ENCODE results near the gene SEC31A.
"Not testable (repeated sequence)": the region's sequence is repeated elsewhere in the genome, so short reads cannot be mapped to it uniquely, and the experiment has no call there.

SEC31A gene

GRCh38 chr4:82833696-82834313 is 57.1 kb downstream of the SEC31A start:
- no peak for DNase-seq (ENCODE audit: low read depth, low spot score)

GRCh38 chr4:82833060-82833459 is 57.9 kb downstream of the SEC31A start:
- DNase-seq (ENCODE audit: low read depth, low spot score) = not testable (repeated sequence)

GRCh38 chr4:82825425-82825824 is 65.5 kb downstream of the SEC31A start:
- DNase-seq (ENCODE audit: low read depth, low spot score) = no peak

- no peak for DNase-seq (ENCODE audit: low read depth, low spot score)
Observed at GRCh38 chr4:82823062-82823461, 67.9 kb downstream of the SEC31A start.

- no peak for DNase-seq (ENCODE audit: low read depth, low spot score)
Observed at GRCh38 chr4:82820689-82821088, 70.3 kb downstream of the SEC31A start.

GRCh38 chr4:82818664-82819662 is 72.0 kb downstream of the SEC31A start:
- no peak for DNase-seq (ENCODE audit: low read depth, low spot score)

GRCh38 chr4:82816874-82817273 is 74.1 kb downstream of the SEC31A start:
- DNase-seq (ENCODE audit: low read depth, low spot score) = not testable (repeated sequence)

- no peak for DNase-seq (ENCODE audit: low read depth, low spot score)
Observed at GRCh38 chr4:82814034-82814433, 76.9 kb downstream of the SEC31A start.

GRCh38 chr4:82811838-82812341 is 79.1 kb downstream of the SEC31A start:
- DNase-seq (ENCODE audit: low read depth, low spot score) = no peak

- no peak for DNase-seq (ENCODE audit: low read depth, low spot score)
Observed at GRCh38 chr4:82811392-82811791, 79.6 kb downstream of the SEC31A start.

GRCh38 chr4:82810176-82810575 is 80.8 kb downstream of the SEC31A start:
- no peak for DNase-seq (ENCODE audit: low read depth, low spot score)

- DNase-seq (ENCODE audit: low read depth, low spot score) = no peak
Observed at GRCh38 chr4:82809619-82810018, 81.3 kb downstream of the SEC31A start.

- DNase-seq (ENCODE audit: low read depth, low spot score) = no peak
Observed at GRCh38 chr4:82803746-82804145, 87.2 kb downstream of the SEC31A start.

GRCh38 chr4:82802911-82803310 is 88.0 kb downstream of the SEC31A start:
- DNase-seq (ENCODE audit: low read depth, low spot score) = no peak

GRCh38 chr4:82801910-82802521 is 88.9 kb downstream of the SEC31A start:
- DNase-seq (ENCODE audit: low read depth, low spot score) = no peak

GRCh38 chr4:82799006-82799881 is 91.7 kb downstream of the SEC31A start:
- DNase-seq (ENCODE audit: low read depth, low spot score) = no peak

GRCh38 chr4:82798168-82799005 is 92.6 kb downstream of the SEC31A start, which contains the start of gene SCD5:
Gene SCD5 (minus strand): TSS chr4:82798796. CDS start chr4:82798537, 259 bp downstream.
- DNase-seq (ENCODE audit: low read depth, low spot score) = no peak

GRCh38 chr4:82797405-82798111 is 93.4 kb downstream of the SEC31A start:
- DNase-seq (ENCODE audit: low read depth, low spot score) = no peak

GRCh38 chr4:82797040-82797404 is 93.9 kb downstream of the SEC31A start:
- no peak for DNase-seq (ENCODE audit: low read depth, low spot score)

Data from activated CD4-positive, CD25-positive, alpha-beta regulatory T cell treated with anti-CD3 and anti-CD28 coated beads, Interleukin-2, amount 50 U/mL, for 16 hours (primary cell).